ENCODE measurements around the gene GNAO1.

Gene GNAO1

GRCh38 chr16:56314244-56314850, 123.1 kb downstream of the GNAO1 start:
- no peak for DNase-seq (ENCODE audit: low spot score)

- no peak for DNase-seq (ENCODE audit: low spot score)
Measured at GRCh38 chr16:56315955-56316354, 124.7 kb downstream of the GNAO1 start.

GRCh38 chr16:56316545-56316944, 125.3 kb downstream of the GNAO1 start:
- DNase-seq (ENCODE audit: low spot score) = no peak

GRCh38 chr16:56317998-56318826, 126.9 kb downstream of the GNAO1 start:
- DNase-seq (ENCODE audit: low spot score) = peak; percentile 79

GRCh38 chr16:56318827-56319140, 127.5 kb downstream of the GNAO1 start:
- DNase-seq (ENCODE audit: low spot score) = no peak

- no peak for DNase-seq (ENCODE audit: low spot score)
Measured at GRCh38 chr16:56319376-56319775, 128.1 kb downstream of the GNAO1 start.

GRCh38 chr16:56320056-56320455, 128.8 kb downstream of the GNAO1 start:
- no peak for DNase-seq (ENCODE audit: low spot score)

- no peak for DNase-seq (ENCODE audit: low spot score)
Measured at GRCh38 chr16:56320811-56321558, 129.7 kb downstream of the GNAO1 start.

- DNase-seq (ENCODE audit: low spot score) = no peak
Measured at GRCh38 chr16:56321571-56321970, 130.3 kb downstream of the GNAO1 start.

- no peak for DNase-seq (ENCODE audit: low spot score)
Measured at GRCh38 chr16:56324406-56324805, 133.1 kb downstream of the GNAO1 start.

- no peak for DNase-seq (ENCODE audit: low spot score)
Measured at GRCh38 chr16:56325956-56326355, 134.7 kb downstream of the GNAO1 start.

GRCh38 chr16:56327071-56327928, 136.0 kb downstream of the GNAO1 start:
- no peak for DNase-seq (ENCODE audit: low spot score)

GRCh38 chr16:56327929-56328258, 136.6 kb downstream of the GNAO1 start:
- no peak for DNase-seq (ENCODE audit: low spot score)

- no peak for DNase-seq (ENCODE audit: low spot score)
Measured at GRCh38 chr16:56328276-56329022, 137.2 kb downstream of the GNAO1 start.

GRCh38 chr16:56329887-56330286, 138.6 kb downstream of the GNAO1 start:
- no peak for DNase-seq (ENCODE audit: low spot score)

- DNase-seq (ENCODE audit: low spot score) = no peak
Measured at GRCh38 chr16:56330476-56330875, 139.2 kb downstream of the GNAO1 start.

GRCh38 chr16:56331399-56331798, 140.1 kb downstream of the GNAO1 start:
- no peak for DNase-seq (ENCODE audit: low spot score)

GRCh38 chr16:56331915-56332314, 140.6 kb downstream of the GNAO1 start:
- no peak for DNase-seq (ENCODE audit: low spot score)

- DNase-seq (ENCODE audit: low spot score) = no peak
Measured at GRCh38 chr16:56332464-56333079, 141.3 kb downstream of the GNAO1 start.

GRCh38 chr16:56334761-56335160, 143.5 kb downstream of the GNAO1 start:
- DNase-seq (ENCODE audit: low spot score) = no peak

- DNase-seq (ENCODE audit: low spot score) = no peak
Measured at GRCh38 chr16:56336071-56336688, 144.9 kb downstream of the GNAO1 start.
